GM13977 (cell line): ENCODE results near the gene ZNF771.
A peak's percentile ranks its signal among the peaks of the same experiment; 100 is the strongest.

Source experiments
- DNase-seq: peaks from one replicate; pipeline ENCODE4 v3.0.0; 2012; ENCODE audit warnings: low spot score
- in situ Hi-C: fragments of 300-500 bp; cut with MboI; formaldehyde crosslinking; loops from one replicate; pipeline ENCODE4 v1.12.0; 2022; ENCODE audit warnings: low sequenced_read_pairs, low pct_unique_long_range_greater_than_20kb, mixed read lengths, inconsistent platforms; ENCODE audit not compliant: unreplicated experiment
- TF ChIP-seq, protein P1 (sequence below): IDR thresholded peaks from 2 replicates; pipeline ENCODE4 v1.5.1; 2012; ENCODE audit warnings: mild to moderate bottlenecking, control low read depth; ENCODE audit not compliant: insufficient read depth; ENCODE audit errors: extremely low read depth, missing control alignments

Gene ZNF771

DNA sequence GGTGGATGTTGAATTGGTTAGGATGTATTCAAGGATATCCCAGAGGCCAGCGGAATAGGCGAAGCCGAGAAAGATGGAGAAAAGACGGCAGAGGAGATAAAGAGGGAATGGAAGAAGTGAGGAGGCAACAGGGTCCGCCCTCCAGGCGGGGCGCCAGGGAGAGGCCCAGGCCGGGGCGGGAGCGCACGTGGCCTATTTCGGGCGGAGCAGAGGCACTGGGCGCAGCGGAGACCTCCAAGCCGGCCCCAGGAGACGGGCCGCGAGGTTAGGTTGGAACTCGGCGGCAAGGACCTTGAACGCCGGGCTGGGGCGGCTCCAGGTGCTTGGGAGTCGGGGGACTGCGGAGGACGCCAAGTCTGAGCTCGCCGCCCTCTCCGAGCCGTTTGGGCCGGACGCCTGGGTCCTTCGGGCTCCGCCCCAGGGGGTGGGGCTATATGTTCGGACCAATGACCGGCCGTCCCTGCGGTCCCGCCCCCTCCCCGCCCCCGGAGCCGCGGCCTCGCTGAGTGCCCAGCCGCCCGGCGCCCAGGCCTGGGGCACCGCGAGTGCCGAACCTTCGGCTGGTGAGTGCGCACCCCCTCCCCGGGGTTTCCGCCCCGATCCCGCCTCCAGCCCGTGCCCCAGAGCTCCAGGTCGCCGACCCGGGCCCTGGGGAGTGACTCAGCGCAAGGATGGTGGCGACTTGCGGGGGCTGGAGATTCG is at the start of gene ZNF771:
Gene ZNF771, plus strand, starts transcription at position 505 of the 702 bp plus-strand sequence. CDS start 448 bp downstream, outside the sequence.
- in situ Hi-C loops, result loop anchor here (25.0 kb wide), 1 partner anchor 295 kb away; the partner anchor contains the start of genes GDPD3 and MAPK3
- DNase-seq, result peak; percentile 96
- TF ChIP-seq, protein P1, sequence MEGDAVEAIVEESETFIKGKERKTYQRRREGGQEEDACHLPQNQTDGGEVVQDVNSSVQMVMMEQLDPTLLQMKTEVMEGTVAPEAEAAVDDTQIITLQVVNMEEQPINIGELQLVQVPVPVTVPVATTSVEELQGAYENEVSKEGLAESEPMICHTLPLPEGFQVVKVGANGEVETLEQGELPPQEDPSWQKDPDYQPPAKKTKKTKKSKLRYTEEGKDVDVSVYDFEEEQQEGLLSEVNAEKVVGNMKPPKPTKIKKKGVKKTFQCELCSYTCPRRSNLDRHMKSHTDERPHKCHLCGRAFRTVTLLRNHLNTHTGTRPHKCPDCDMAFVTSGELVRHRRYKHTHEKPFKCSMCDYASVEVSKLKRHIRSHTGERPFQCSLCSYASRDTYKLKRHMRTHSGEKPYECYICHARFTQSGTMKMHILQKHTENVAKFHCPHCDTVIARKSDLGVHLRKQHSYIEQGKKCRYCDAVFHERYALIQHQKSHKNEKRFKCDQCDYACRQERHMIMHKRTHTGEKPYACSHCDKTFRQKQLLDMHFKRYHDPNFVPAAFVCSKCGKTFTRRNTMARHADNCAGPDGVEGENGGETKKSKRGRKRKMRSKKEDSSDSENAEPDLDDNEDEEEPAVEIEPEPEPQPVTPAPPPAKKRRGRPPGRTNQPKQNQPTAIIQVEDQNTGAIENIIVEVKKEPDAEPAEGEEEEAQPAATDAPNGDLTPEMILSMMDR, result no peak

DNA sequence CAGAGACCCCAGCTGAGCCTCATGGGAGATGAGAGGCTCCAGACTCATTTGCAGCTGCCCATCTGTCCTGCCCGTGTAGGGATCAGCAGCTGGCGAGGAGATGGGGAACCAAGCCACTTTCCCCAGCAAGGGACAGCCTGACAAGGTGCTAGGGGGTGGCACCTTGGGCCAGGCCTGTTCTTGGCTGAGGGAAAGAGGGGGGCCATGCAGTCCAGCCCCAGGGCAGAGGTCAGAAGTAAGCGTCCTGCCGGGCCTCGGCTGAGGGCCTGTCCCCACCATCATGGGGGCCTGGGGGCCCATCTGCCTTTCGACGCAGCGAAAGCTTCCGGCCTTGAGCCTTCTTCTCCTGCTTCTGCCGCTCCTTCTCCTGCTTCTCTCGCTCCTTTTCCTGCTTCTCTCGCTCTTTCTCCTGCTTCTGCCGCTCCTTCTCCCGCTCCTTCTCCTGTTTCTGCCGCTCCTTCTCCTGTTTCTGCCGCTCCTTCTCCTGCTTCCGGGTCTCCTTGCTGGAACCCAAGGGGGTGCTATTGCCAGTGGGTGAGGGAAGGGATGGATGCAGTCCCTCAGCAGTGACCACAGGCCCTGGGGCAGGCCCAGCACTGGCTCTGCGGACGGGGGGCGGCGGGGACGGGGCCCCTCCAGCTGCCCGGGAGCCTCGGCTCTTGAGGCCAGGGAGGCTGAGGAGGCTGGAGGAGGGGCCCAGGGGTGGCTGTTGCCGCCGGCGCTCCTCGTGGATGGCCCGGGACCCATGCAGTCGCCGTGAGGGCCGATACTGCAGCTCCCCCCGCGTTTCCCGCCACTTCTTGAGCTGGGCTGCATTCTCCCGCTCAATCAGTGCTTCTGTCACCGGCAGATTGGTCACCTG is 49.5 kb upstream of the ZNF771 start:
- in situ Hi-C loops, result no loop called here
- DNase-seq, result no peak

DNA sequence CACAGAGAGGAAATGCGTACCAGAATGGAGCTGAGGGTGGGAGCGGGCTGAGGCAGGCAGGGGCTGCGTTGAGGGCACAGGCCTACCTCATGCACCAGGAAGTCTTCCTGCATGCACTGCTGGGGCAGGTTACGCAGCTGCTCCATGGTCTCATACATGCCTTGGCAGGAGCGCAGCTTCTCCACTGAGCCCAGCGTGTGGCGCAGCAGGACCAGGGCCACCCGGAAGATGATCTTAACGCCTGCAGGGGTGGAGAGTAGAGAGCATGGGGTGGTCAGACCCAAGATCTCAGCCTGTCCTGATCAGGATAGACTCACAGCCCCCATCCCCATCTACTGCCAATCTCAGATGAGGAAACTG is 48.8 kb upstream of the ZNF771 start:
- TF ChIP-seq, protein P1, result no peak
- in situ Hi-C loops, result no loop called here
- no peak for DNase-seq

More for the DNA sequence above, 49.5 kb upstream of the ZNF771 start:
- TF ChIP-seq, protein P1, result no peak

DNA sequence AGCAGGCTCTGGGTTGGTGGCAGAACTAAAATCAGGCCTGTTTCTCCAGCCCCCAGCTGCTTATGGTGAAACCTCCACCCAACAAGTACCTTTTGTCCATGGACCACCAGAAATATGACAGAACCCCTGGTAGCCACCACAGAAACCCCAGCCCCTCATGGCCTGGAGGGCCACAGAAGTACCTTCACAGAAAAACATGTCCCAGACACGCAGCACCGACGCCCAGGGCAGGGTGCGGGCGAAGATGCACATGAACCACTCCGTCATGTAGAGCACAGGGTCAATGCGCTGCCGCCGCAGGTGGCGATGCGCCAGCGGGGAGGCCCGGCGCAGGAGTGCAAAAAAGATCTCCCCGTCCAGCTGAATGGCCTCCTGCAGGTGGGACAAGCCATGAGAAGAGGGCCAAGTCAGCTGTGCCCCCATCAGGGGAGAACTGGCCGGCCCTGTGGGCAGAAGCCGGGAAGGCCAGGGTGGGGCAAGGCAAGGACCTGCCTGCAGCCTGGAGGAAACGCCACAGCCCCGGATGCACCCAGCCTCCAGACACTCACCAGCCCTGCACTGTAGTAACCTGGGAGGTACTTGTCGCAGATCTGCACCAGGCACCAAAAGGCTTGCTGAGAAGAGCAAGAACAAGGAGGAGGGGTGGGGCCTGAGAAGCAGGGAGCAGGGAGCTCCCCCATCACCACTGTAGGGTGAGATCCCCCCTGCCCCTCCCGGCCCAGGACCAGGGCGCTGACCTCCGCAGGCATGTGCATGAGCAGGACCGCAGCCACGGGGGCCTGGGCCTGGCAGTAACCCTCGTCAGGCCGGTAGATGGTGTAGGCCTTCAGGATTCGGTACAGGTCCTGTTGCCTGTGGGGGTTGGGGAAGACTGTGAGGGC is 48.2 kb upstream of the ZNF771 start:
- DNase-seq, result no peak
- in situ Hi-C loops, result no loop called here

DNA sequence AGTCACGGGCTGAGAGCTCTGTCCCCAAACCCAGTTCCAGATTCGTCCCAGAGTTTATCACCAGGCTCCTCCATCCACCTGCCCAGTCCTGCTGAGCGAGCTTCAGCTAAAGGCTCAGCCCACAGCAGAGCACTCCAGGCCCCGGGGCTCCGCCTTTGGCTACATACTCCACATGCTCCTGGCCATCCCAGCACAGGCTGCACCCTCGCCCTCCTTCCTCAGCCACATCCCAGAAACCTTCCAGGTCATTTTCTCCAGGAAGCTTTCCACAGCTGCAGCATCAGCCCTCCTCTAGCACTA is 47.6 kb upstream of the ZNF771 start:
- DNase-seq, result no peak
- TF ChIP-seq, protein P1, result no peak
- in situ Hi-C loops, result no loop called here

More for the DNA sequence above, 48.2 kb upstream of the ZNF771 start:
- TF ChIP-seq, protein P1, result no peak

DNA sequence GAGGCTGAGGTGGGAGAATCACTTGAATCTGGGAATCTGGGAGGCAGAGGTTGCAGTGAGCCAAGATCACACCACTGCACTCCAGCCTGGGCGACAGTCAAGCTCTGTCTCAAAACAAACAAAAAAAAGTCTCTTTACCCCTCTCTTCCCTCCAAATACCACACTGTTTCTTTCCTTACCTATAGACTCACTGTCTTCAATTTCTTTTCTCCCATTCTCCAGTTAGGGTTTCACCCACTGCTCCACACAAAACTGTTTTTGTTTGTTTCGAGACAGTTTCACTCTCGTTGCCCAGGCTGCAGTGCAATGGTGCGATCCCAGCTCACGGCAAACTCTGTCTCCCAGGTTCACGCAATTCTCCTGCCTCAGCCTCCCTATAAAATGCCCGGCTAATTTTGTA is 46.2 kb upstream of the ZNF771 start:
- DNase-seq, result no peak
- TF ChIP-seq, protein P1, result no peak
- in situ Hi-C loops, result no loop called here
